ENCODE measurements around the gene ZBTB20. TPM values are rescaled to one million over a fixed set of nuclear protein-coding genes. Genes with fewer than 3 reads are reported as not detected.

The ZBTB20 gene
- polyA plus RNA-seq, 1 donor from 2014 or later = 4.8 TPM

DNA sequence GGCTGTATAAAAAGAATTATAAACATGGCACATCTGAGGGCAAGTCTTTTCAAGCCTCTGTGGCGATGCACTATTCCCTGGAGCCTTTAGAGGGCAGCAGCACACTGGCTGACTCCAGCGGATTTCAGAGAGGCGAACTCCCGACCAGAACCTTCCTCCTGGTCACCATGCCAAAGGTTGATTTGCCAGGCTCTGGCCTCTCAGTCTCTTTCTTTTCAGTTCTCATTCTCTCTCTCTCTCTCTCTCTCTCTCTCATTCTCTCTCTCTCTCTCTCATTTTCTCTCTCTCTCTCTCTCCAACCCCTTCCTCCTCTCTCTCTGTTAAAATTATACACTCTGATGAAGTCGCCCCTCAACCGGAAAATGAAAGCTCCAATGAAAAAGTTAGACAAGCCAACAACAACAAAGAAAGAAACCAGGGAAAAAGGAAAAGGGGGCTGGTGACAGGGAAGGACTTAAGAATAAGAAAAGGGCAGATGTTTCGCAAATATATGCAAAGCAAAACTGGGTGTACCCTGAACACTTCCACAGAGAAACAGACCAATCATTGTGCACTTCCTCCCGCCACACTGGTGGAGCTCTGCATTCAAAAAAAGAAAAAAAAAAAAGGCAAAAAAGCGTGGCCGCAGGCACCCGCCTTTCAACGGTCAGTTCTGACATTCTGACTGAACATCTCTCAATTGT, 763.1 kb downstream of the ZBTB20 start:
- Histone ChIP-seq H4K20me1 (ENCODE audit: insufficient read depth) (no peaks in the 10 kb centered on the region), H3K27me3 (ENCODE audit: insufficient read depth, low read depth, low read length) (no peaks in the 10 kb centered on the region), H3K79me2 (replicated peaks; ENCODE audit: insufficient read depth, low read length) (no peaks in the 10 kb centered on the region), H3K4me2 (ENCODE audit: low read length) (no peak overlapping the region), H3K9ac (ENCODE audit: low read length) (no peak overlapping the region), H3K4me3 (ENCODE audit: low read length) (no peak overlapping the region), H3F3A (ENCODE audit: insufficient read depth, low read length, poor library complexity, severe bottlenecking) (no peaks in the 10 kb centered on the region), H2AFZ (ENCODE audit: low read depth, low read length) (no peak overlapping the region), H3K36me3 (ENCODE audit: insufficient read depth, low read length) (peaks cover 8% of the 10 kb centered on the region), H3K9me2 (ENCODE audit: insufficient read depth, low read length) (no peaks in the 10 kb centered on the region), H3K9me3 (ENCODE audit: low read length) (no peaks in the 10 kb centered on the region), H3K27ac (ENCODE audit: low read length) (no peak overlapping the region)
- TF ChIP-seq EZH2 (IDR thresholded peaks at IDR 0.05; ENCODE audit: borderline replicate concordance, insufficient read depth, low read length, poor library complexity, severe bottlenecking) = no peak
- TF ChIP-seq EP300 (conservative IDR thresholded peaks at IDR 0.05; ENCODE audit: poor library complexity, severe bottlenecking) = no peak
- peak; percentile 91 for TF ChIP-seq SMC3 (conservative IDR thresholded peaks at IDR 0.05; ENCODE audit: poor library complexity)
- peak; percentile 94 for TF ChIP-seq RAD21 (conservative IDR thresholded peaks at IDR 0.05)
- TF ChIP-seq POLR2AphosphoS5 (IDR thresholded peaks at IDR 0.05) = no peak
- TF ChIP-seq, protein P1, sequence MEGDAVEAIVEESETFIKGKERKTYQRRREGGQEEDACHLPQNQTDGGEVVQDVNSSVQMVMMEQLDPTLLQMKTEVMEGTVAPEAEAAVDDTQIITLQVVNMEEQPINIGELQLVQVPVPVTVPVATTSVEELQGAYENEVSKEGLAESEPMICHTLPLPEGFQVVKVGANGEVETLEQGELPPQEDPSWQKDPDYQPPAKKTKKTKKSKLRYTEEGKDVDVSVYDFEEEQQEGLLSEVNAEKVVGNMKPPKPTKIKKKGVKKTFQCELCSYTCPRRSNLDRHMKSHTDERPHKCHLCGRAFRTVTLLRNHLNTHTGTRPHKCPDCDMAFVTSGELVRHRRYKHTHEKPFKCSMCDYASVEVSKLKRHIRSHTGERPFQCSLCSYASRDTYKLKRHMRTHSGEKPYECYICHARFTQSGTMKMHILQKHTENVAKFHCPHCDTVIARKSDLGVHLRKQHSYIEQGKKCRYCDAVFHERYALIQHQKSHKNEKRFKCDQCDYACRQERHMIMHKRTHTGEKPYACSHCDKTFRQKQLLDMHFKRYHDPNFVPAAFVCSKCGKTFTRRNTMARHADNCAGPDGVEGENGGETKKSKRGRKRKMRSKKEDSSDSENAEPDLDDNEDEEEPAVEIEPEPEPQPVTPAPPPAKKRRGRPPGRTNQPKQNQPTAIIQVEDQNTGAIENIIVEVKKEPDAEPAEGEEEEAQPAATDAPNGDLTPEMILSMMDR (IDR thresholded peaks at IDR 0.05; ENCODE audit: poor library complexity, severe bottlenecking) = peak; percentile 92

DNA sequence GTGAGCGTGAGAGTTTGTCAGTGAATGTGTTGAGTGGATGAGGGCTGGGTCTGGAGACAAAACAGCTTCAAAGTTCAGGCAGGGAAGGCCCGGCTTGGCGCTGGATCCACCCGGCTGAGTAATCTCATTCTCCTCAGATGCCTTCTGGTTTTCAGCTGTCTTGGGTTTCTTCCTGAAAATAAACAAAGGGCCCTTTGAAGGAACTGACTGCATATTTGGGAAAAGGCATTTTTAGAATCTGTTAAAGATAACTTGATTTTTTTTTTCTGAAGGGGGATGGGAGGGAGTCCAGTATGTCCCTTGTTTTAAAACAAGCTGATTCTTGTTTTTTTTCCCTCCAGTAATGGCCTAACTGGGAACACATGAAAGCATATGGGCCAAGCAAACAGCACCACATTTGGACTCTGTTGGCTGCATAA, 766.8 kb downstream of the ZBTB20 start:
- H3K9me2 ChIP-seq (ENCODE audit: insufficient read depth, low read length) = no peaks in the 10 kb centered on the region
- no peak overlapping the region for H3K9ac ChIP-seq (ENCODE audit: low read length)
- H3K4me2 ChIP-seq (ENCODE audit: low read length) = no peak overlapping the region
- H3K27ac ChIP-seq (ENCODE audit: low read length) = no peak overlapping the region
- no peaks in the 10 kb centered on the region for H4K20me1 ChIP-seq (ENCODE audit: insufficient read depth)
- no peaks in the 10 kb centered on the region for H3K9me3 ChIP-seq (ENCODE audit: low read length)
- no peaks in the 10 kb centered on the region for H3K27me3 ChIP-seq (ENCODE audit: insufficient read depth, low read depth, low read length)
- no peaks in the 10 kb centered on the region for H3K79me2 ChIP-seq (replicated peaks; ENCODE audit: insufficient read depth, low read length)
- peaks cover 22% of the 10 kb centered on the region for H3K36me3 ChIP-seq (ENCODE audit: insufficient read depth, low read length)
- TF ChIP-seq RAD21 (conservative IDR thresholded peaks at IDR 0.05) (no peak), TAF1 (IDR thresholded peaks at IDR 0.05; ENCODE audit: low read depth) (no peak), POLR2AphosphoS5 (IDR thresholded peaks at IDR 0.05) (no peak), EP300 (conservative IDR thresholded peaks at IDR 0.05; ENCODE audit: poor library complexity, severe bottlenecking) (no peak), SMC3 (conservative IDR thresholded peaks at IDR 0.05; ENCODE audit: poor library complexity) (no peak), MXI1 (conservative IDR thresholded peaks at IDR 0.05; ENCODE audit: poor library complexity, severe bottlenecking) (no peak), EZH2 (IDR thresholded peaks at IDR 0.05; ENCODE audit: borderline replicate concordance, insufficient read depth, low read length, poor library complexity, severe bottlenecking) (no peak)
- TF ChIP-seq, protein P2, sequence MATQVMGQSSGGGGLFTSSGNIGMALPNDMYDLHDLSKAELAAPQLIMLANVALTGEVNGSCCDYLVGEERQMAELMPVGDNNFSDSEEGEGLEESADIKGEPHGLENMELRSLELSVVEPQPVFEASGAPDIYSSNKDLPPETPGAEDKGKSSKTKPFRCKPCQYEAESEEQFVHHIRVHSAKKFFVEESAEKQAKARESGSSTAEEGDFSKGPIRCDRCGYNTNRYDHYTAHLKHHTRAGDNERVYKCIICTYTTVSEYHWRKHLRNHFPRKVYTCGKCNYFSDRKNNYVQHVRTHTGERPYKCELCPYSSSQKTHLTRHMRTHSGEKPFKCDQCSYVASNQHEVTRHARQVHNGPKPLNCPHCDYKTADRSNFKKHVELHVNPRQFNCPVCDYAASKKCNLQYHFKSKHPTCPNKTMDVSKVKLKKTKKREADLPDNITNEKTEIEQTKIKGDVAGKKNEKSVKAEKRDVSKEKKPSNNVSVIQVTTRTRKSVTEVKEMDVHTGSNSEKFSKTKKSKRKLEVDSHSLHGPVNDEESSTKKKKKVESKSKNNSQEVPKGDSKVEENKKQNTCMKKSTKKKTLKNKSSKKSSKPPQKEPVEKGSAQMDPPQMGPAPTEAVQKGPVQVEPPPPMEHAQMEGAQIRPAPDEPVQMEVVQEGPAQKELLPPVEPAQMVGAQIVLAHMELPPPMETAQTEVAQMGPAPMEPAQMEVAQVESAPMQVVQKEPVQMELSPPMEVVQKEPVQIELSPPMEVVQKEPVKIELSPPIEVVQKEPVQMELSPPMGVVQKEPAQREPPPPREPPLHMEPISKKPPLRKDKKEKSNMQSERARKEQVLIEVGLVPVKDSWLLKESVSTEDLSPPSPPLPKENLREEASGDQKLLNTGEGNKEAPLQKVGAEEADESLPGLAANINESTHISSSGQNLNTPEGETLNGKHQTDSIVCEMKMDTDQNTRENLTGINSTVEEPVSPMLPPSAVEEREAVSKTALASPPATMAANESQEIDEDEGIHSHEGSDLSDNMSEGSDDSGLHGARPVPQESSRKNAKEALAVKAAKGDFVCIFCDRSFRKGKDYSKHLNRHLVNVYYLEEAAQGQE (IDR thresholded peaks at IDR 0.05; ENCODE audit: borderline replicate concordance) = no peak
- TF ChIP-seq, protein P1 (IDR thresholded peaks at IDR 0.05; ENCODE audit: poor library complexity, severe bottlenecking) = no peak
- no peak overlapping the region for H2AFZ ChIP-seq (ENCODE audit: low read depth, low read length)
- no peak overlapping the region for H3K4me3 ChIP-seq (ENCODE audit: low read length)
- H3F3A ChIP-seq (ENCODE audit: insufficient read depth, low read length, poor library complexity, severe bottlenecking) = no peaks in the 10 kb centered on the region

Data from neural cell (in vitro differentiated cells).